Esophagus (tissue), 2 donors: ENCODE data around the gene EMC7. TPM values are rescaled to one million over a fixed set of nuclear protein-coding genes. Genes with fewer than 3 reads are reported as not detected.
A peak's percentile ranks its signal among the peaks of the same experiment; 100 is the strongest.

Experiments used
- H3K27ac ChIP-seq, 2 donors: one replicate each; pipeline ENCODE4 v1.5.1; 2013; ENCODE audit warnings: low read depth in 2 of 2, mild to moderate bottlenecking in 2 of 2, inconsistent platforms in 1 of 2, low read length in 1 of 2, moderate library complexity in 1 of 2
- H3K27me3 ChIP-seq, 2 donors: one replicate each; pipeline ENCODE4 v1.6.1; 2013; ENCODE audit warnings: low read length in 2 of 2, control low read depth in 1 of 2, mild to moderate bottlenecking in 1 of 2; ENCODE audit not compliant: insufficient read depth in 2 of 2, control insufficient read depth in 1 of 2
- H3K36me3 ChIP-seq, 2 donors: one replicate each; pipeline ENCODE4 v1.6.1; 2013; ENCODE audit warnings: low read length in 1 of 2; ENCODE audit not compliant: control insufficient read depth in 2 of 2, insufficient read depth in 2 of 2
- H3K4me1 ChIP-seq, 2 donors: one replicate each; pipeline ENCODE4 v1.6.1; 2013; ENCODE audit warnings: low read length in 1 of 2; ENCODE audit not compliant: control insufficient read depth in 2 of 2, insufficient read depth in 2 of 2
- H3K4me3 ChIP-seq, 2 donors: one replicate each; pipeline ENCODE4 v1.5.1; 2013; ENCODE audit warnings: low read length in 2 of 2, mild to moderate bottlenecking in 2 of 2, low read depth in 1 of 2, moderate library complexity in 1 of 2
- H3K9me3 ChIP-seq, 2 donors: one replicate each; pipeline ENCODE4 v1.6.1; 2013; ENCODE audit warnings: mild to moderate bottlenecking in 2 of 2, low read depth in 1 of 2, low read length in 1 of 2, moderate library complexity in 1 of 2; ENCODE audit not compliant: control insufficient read depth in 2 of 2, insufficient read depth in 1 of 2
- WGBS, 2 donors: extraction: QIAGEN DNeasy Blood & Tissue Kit; methylation state at CpG; one replicate each; pipeline ENCODE4 v1.1.7; 2013; 5-methylcytosine and 5-hydroxymethylcytosine counted together
- polyA plus RNA-seq, 2 donors: library from polyadenylated mRNA; stranded (reverse); fragments of 200-250 nt; gene quantifications; one replicate each; pipeline ENCODE4 v1.2.3, GENCODE V29; 2013
- donor health status: healthy with polysubstance abuse.
- donor health status: Bipolar disorder and iron deficiency.

EMC7 gene
- polyA plus RNA-seq, 2 donors, result 47.0 to 58.8 TPM

DNA sequence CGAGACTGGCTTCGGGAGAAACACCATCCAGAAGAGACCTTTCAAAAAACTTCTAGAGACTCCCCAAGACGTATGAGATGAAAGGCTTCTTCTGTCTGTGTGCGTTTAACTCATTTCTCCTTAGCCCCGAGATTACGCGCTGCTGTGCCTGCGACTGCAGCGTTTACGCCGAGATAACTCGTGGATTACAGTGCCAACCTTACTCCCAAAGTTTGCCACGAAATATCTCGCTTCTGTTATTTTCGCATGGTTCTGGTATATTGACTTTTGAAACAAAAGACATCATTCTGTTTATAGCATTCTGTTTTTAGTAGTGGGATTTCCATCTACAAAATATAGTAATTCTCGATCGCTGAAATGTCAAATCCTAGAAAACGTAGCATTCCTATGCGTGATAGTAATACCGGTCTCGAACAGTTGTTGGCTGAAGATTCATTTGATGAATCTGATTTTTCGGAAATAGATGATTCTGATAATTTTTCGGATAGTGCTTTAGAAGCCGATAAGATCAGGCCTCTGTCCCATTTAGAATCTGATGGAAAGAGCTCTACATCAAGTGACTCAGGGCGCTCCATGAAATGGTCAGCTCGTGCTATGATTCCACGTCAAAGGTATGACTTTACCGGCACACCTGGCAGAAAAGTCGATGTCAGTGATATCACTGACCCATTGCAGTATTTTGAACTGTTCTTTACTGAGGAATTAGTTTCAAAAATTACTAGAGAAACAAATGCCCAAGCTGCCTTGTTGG lies 688 bp upstream of the EMC7 start:
- Histone ChIP-seq H3K9me3 (no peaks in the 10 kb centered on the region), H3K27me3 (no peaks in the 10 kb centered on the region), H3K36me3 (no peaks in the 10 kb centered on the region), H3K4me3 (peak overlapping the region; percentile 94 to 96), H3K4me1 (peaks cover 0 to 2% of the 10 kb centered on the region in 2 donors), H3K27ac (peak overlapping the region; percentile 80 to 92)
- WGBS, 2 donors, result 24 to 29% methylated on average over 29 of the region's 29 CpGs

DNA sequence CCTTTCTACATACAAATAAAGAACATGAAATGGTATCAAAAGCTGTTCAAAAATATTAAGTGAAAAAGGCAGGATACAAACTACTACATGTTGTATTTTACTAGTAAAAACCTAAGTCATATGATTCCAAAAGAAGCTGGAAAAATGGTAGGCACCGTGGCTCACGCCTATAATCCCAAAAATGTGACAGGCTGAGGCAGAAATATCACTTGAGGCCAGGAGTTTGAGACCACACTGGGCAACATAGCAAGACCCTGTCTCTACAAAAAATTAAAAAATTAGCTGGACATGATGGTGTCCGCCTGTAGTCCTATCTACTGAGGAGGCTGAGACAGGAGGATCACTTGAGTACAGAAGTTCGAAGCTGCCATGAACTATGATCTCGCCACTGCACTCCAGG lies 1.7 kb downstream of the EMC7 start:
- no peaks in the 10 kb centered on the region for H3K9me3 ChIP-seq
- H3K27ac ChIP-seq, result no peak overlapping the region
- peaks cover 0 to 2% of the 10 kb centered on the region in 2 donors for H3K4me1 ChIP-seq
- H3K36me3 ChIP-seq, result peaks cover 2 to 4% of the 10 kb centered on the region in 2 donors
- WGBS, 2 donors, result 94 to 97% methylated on average over 5 of the region's 5 CpGs
- H3K4me3 ChIP-seq, result no peak overlapping the region
- H3K27me3 ChIP-seq, result no peaks in the 10 kb centered on the region

- Histone ChIP-seq H3K27me3 (no peaks in the 10 kb centered on the region), H3K36me3 (peaks cover 0 to 3% of the 10 kb centered on the region in 2 donors), H3K4me1 (no peaks in the 10 kb centered on the region), H3K9me3 (no peaks in the 10 kb centered on the region), H3K4me3 (no peak overlapping the region), H3K27ac (no peak overlapping the region)
- 72 to 75% methylated on average over 2 of the region's 2 CpGs for WGBS, 2 donors
These were observed 15.9 kb downstream of the EMC7 start for GRCh38 chr15:34085746-34086145.

- no peak overlapping the region for H3K4me3 ChIP-seq
- no peaks in the 10 kb centered on the region for H3K9me3 ChIP-seq
- peaks cover 0 to 3% of the 10 kb centered on the region in 2 donors for H3K36me3 ChIP-seq
- H3K27me3 ChIP-seq, result no peaks in the 10 kb centered on the region
- 45 to 60% methylated on average over 7 of the region's 7 CpGs for WGBS, 2 donors
- H3K27ac ChIP-seq, result peak overlapping the region; percentile 23 to 47
- no peaks in the 10 kb centered on the region for H3K4me1 ChIP-seq
These were observed 17.6 kb downstream of the EMC7 start for GRCh38 chr15:34084086-34084485.

DNA sequence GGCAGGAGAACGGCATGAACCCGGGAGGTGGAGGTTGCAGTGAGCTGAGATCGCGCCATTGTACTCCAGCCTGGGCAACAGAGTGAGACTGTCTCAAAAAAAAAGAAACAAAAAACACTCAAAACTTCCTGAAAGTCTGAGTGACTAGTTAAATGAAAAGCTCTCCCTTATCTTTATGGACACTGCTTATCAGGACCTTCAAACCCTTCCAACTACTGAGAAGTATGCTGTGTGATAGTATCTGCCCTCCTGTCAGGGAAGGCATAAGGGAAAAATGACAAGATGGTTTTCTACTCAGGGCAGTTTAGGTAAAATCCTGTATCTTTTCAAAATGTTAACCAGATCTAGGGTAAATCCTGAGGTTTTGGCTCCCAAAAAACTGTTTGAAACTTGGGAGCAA lies 21.8 kb downstream of the EMC7 start:
- no peak overlapping the region for H3K27ac ChIP-seq
- no peaks in the 10 kb centered on the region for H3K36me3 ChIP-seq
- 70 to 96% methylated on average over 4 of the region's 4 CpGs for WGBS, 2 donors
- no peak overlapping the region for H3K4me3 ChIP-seq
- no peaks in the 10 kb centered on the region for H3K27me3 ChIP-seq
- no peaks in the 10 kb centered on the region for H3K9me3 ChIP-seq
- no peaks in the 10 kb centered on the region for H3K4me1 ChIP-seq

DNA sequence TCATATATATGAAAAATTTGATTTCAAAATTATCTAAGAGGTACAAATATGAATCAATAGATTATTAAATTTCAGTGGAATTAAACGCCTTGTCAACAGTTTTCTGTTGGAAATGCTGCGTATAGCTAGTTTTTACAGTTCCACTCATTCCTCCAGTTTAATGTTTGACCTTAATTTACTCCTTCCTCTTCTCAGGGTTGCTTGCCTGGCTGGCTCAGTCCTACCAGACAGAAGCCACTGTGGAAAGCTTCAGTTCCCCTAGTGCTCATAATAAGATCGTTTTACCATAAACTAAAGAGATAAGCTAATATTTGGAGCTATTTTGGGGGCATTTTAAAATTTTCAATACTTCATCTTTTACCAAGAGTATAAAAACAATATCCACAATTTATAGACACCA lies 22.8 kb downstream of the EMC7 start:
- Histone ChIP-seq H3K36me3 (no peaks in the 10 kb centered on the region), H3K9me3 (no peaks in the 10 kb centered on the region), H3K27me3 (no peaks in the 10 kb centered on the region), H3K4me1 (no peaks in the 10 kb centered on the region), H3K27ac (no peak overlapping the region), H3K4me3 (no peak overlapping the region)
- WGBS, 2 donors, result 77 to 94% methylated on average over 3 of the region's 3 CpGs

DNA sequence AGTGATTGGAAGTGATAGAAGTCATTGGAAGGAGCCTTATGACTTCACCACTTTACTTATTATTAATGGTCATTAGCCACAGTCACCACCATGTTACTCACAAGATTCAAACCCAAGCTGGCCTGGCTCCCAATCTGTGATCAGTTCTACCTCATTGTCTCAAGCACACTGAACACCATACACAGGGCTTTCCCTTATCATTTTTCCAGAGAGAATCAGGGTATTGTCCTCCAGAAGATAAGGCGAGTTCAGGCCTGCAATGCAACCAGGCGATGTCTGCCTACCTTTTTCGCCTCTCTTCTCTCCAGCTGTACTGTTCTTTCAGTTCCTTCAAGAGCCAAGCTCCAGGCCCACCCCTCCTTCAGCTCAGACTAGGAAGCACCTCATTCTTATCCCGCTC lies 24.9 kb downstream of the EMC7 start:
- Histone ChIP-seq H3K36me3 (no peaks in the 10 kb centered on the region), H3K9me3 (no peaks in the 10 kb centered on the region), H3K4me3 (no peak overlapping the region), H3K27ac (no peak overlapping the region), H3K4me1 (no peaks in the 10 kb centered on the region), H3K27me3 (no peaks in the 10 kb centered on the region)
- 87 to 88% methylated on average over 4 of the region's 4 CpGs for WGBS, 2 donors

- no peaks in the 10 kb centered on the region for H3K9me3 ChIP-seq
- no peak overlapping the region for H3K27ac ChIP-seq
- H3K4me3 ChIP-seq, result no peak overlapping the region
- no peaks in the 10 kb centered on the region for H3K36me3 ChIP-seq
- H3K27me3 ChIP-seq, result no peaks in the 10 kb centered on the region
- 76 to 78% methylated on average over 6 of the region's 6 CpGs for WGBS, 2 donors
- H3K4me1 ChIP-seq, result no peaks in the 10 kb centered on the region
These were observed 31.7 kb downstream of the EMC7 start for GRCh38 chr15:34070003-34070402.

GRCh38 chr15:34065941-34066340 lies 35.7 kb downstream of the EMC7 start:
- Histone ChIP-seq H3K27me3 (no peaks in the 10 kb centered on the region), H3K4me1 (no peaks in the 10 kb centered on the region), H3K27ac (peak overlapping the region; percentile 63 to 71), H3K36me3 (no peaks in the 10 kb centered on the region), H3K9me3 (no peaks in the 10 kb centered on the region), H3K4me3 (no peak overlapping the region)
- WGBS, 2 donors, result 54 to 69% methylated on average over 8 of the region's 8 CpGs

GRCh38 chr15:34065261-34065660 lies 36.4 kb downstream of the EMC7 start:
- 69 to 78% methylated on average over 3 of the region's 3 CpGs for WGBS, 2 donors
- Histone ChIP-seq H3K36me3 (no peaks in the 10 kb centered on the region), H3K9me3 (no peaks in the 10 kb centered on the region), H3K4me1 (no peaks in the 10 kb centered on the region), H3K4me3 (no peak overlapping the region), H3K27me3 (no peaks in the 10 kb centered on the region), H3K27ac (peak overlapping the region; percentile 40 to 71)
